ENCODE results near the gene DECR2. TPM values are rescaled to one million over a fixed set of nuclear protein-coding genes. Genes with fewer than 3 reads are reported as not detected.
"Not testable (repeated sequence)": the region's sequence is repeated elsewhere in the genome, so short reads cannot be mapped to it uniquely, and the experiment has no call there.

The DECR2 gene
- total RNA-seq, 2 donors from 2014 or later = 12.0 to 12.7 TPM

DNA sequence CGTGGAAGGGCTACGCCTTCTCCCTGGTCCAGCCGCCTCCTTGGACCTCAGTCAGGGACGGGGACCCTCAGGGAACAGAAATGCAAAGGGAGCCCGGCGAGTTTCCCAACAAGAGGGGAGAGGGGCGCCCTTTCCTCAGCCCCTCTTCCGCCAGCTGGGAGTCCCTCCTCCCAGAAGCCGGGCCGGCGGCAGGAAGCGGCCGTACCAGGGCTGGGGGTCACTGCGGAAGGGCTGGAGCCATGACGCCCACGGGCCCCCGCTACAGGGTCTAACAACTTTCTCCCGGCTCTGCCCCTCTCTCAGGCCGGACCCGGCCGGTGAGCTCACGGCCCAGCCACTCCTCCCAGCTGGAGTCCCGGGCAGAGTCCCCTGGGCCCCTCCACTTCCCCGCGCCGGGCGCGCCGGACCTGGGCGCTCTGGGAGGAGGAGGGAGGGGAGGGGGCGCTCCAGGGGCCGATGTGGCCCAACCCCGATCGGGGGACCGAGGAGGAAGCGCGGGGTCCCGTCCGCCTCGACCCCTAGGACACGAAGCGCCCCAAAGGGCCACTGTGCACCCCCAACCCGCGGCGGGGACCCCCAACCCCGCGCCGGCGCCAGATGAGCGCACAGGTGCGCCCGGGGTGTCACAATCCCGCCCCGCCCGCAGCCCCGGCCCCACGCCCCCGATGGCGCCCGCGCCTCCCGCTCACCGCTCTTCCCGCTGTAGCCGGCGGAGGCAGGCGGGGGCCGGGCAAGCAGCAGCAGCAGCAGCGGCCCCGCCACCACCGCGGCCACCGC is 20.5 kb upstream of the DECR2 start:
- Mint-ChIP-seq H3K27ac (peak overlapping the region; percentile 78), H3K36me3 (ENCODE audit: low read depth) (no peaks in the 10 kb centered on the region), H3K9me3 (no peaks in the 10 kb centered on the region), H3K4me1 (peaks cover 6% of the 10 kb centered on the region), H3K27me3 (no peaks in the 10 kb centered on the region), H3K4me3 (peak overlapping the region; percentile 70)
- ATAC-seq (replicated peaks) = peak; percentile 50

DNA sequence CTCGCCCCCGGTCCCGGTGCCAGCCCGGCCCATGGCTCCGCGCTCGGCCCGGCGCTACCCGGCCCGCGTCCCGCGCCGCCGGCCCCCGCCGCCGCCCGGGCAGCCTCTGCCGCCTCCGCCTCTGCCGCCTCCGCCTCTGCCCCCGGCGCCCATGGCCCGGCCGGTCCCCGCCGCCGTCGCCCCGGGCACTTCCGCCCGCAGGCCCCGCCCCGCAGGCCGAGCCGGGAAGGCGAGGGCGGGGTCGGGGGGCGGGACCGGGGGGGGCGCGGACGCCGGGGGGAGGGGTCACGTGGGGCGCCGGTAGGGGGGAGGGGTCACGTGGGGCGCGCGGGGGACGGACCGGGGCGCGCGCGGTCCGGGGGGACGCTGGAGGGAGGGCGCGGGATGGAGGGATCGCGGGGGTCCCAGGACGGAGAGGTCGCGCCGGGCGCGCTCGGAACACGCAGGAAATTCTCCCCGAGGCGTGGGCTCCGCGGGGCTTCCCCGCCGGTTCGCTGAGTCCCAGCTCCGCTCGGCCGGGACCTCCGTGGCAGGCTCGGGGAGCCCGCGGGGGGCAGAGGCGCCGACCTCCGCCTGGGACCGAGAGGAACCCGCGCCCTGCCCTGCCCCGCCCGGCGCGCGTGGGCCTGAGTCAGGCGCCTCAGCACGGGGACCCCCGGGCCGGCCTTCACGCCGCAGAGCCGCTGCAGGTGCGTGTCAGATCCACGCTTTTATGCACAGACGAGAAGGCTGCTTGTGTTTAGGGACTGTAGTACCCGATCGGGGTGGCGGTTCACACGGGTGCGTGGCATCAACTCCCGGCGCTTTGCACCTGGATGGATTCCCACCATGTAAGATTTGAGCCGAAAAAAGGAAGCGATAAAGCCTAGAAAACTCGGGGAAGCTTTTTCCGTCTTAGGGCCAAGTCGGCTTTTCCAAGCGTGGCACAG is 19.6 kb upstream of the DECR2 start, which contains the start of gene PGAP6:
TSS of gene PGAP6 (minus strand) at position 190 of the 929 bp plus-strand sequence. CDS start at position 33, 157 bp downstream.
- no peaks in the 10 kb centered on the region for H3K27me3 Mint-ChIP-seq
- no peaks in the 10 kb centered on the region for H3K9me3 Mint-ChIP-seq
- H3K4me3 Mint-ChIP-seq = peak within 1 kb of the TSS; percentile 70
- H3K4me1 Mint-ChIP-seq = peaks cover 6% of the 10 kb centered on the region
- ATAC-seq (replicated peaks) = peak; percentile 68
- peak within 1 kb of the TSS; percentile 78 for H3K27ac Mint-ChIP-seq
- H3K36me3 Mint-ChIP-seq (ENCODE audit: low read depth) = no peaks in the 10 kb centered on the region

DNA sequence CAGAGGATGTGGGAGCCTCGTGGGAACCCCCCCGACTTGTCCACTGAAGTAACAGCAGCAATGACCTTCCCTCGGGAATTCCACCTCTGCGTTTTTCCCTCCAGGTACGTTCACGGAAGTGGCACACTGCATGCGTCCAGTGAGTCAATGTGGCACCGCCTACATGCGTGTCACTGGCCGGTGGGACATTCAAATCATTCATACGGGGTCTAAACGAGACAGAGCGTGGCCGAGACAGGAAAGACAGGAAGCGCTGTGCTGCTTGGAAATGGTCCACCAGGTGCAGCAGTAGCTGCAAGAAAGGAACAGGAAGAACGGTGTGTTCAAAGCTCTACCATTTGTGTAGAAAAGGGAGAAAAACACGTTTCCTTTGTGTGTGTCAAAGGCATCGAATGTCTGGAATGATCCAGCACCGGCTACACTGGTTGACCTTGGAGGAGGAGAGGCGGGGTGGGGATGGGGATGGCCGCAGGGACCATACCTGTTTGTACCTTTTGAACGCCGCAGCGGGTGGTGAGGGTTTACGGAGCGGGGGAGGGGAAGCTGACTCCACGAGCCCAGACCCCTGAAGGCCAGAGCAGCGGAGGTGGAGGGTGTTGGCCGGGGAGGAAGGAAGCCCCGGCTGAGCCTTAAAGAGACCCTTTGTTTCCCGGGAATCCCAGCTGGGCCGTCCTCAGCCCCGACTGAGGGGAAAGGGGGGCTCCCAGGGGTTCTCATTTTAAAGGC is 18.2 kb upstream of the DECR2 start:
- peak; percentile 68 for ATAC-seq (replicated peaks)
- H3K4me1 Mint-ChIP-seq = peaks cover 6% of the 10 kb centered on the region
- no peaks in the 10 kb centered on the region for H3K9me3 Mint-ChIP-seq
- H3K36me3 Mint-ChIP-seq (ENCODE audit: low read depth) = no peaks in the 10 kb centered on the region
- peak overlapping the region; percentile 65 for H3K27ac Mint-ChIP-seq
- no peaks in the 10 kb centered on the region for H3K27me3 Mint-ChIP-seq
- peak overlapping the region; percentile 70 for H3K4me3 Mint-ChIP-seq

DNA sequence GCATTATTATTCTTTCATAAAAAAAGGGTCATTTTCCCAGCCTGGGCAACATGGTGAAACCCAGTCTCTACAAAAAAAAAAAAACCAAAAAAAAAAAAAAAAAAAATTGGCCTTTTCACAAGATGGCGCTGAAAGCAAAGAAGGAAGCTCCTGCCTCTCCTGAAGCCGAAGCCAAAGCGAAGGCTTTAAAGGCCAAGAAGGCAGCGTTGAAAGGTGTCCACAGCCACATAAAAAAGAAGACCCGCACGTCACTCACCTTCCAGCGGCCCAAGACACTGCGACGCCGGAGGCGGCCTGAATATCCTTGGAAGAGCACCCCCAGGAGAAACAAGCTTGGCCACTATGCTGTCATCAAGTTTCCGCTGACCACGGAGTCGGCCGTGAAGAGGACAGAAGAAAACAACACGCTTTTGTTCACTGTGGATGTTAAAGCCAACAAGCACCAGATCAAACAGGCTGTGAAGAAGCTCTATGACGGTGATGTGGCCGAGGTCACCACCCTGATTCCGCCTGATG is 15.0 kb upstream of the DECR2 start:
- no peak for ATAC-seq (replicated peaks)
- H3K4me3 Mint-ChIP-seq = no peak overlapping the region
- no peak overlapping the region for H3K27ac Mint-ChIP-seq
- H3K27me3 Mint-ChIP-seq = no peaks in the 10 kb centered on the region
- no peaks in the 10 kb centered on the region for H3K36me3 Mint-ChIP-seq (ENCODE audit: low read depth)
- peaks cover 7% of the 10 kb centered on the region for H3K4me1 Mint-ChIP-seq
- H3K9me3 Mint-ChIP-seq = no peaks in the 10 kb centered on the region

DNA sequence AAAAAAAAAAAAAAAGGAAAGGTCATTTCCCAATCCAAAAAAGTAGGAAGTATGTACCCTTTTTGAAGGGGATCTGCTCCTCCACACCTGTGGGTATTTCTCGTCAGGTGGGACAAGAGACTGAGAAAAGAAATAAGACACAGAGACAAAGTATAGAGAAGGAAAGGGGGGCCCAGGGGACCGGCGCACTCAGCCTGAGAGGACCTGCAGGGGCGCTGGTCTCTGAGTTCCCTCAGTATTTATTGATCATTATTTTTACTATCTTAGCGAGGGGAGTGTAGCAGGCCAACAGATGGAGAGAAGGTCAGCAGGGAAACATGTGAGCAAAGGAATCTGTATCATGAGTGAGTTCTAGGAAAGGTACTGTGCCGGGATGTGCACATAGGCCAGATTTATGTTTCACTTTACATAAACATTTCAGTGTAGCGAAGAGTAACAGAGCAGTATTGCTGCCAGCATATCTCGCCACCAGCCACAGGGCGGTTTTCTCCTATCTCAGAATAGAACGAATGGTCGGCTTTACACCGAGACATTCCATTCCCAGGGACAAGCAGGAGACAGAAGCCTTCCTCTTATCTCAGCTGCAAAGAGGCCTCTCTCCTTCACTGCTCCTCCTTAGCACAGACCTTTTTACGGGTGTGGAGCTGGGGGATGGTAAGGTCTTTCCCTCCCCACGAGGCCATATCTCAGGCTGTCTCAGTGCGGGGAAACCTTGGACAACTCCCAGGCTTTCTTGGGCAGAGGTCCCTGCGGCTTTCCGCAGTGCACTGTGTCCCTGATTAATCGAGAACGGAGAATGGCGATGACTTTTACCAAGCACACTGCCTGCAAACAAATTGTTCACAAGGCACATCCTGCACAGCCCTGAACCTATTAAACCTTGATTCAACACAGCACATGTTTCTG is 13.7 kb upstream of the DECR2 start:
- not testable (repeated sequence) for ATAC-seq (replicated peaks); H3K27ac Mint-ChIP-seq; H3K9me3 Mint-ChIP-seq; H3K4me3 Mint-ChIP-seq; H3K36me3 Mint-ChIP-seq (ENCODE audit: low read depth); H3K27me3 Mint-ChIP-seq
- peaks cover 12% of the 10 kb centered on the region for H3K4me1 Mint-ChIP-seq

DNA sequence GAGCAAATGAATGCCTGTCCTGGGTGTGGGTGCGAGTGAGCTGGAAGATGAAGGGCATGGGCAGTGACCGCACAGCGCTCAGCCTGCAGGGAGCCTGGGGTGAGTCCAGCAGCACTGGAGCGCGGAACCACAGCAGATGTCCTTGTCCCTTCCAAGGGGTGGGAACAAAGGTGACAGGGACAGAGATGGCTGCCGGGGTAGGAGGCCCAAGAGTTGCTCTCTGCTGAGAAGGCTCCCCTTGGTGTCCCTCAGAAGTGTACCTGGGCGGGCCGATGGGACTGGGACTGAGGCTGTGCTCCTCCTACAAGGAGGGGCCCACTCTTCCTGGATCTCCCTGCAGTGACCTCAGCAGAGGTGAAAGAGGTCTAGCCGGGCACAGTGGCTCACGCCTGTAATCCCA is 12.3 kb upstream of the DECR2 start:
- no peak overlapping the region for H3K4me3 Mint-ChIP-seq
- peaks cover 6% of the 10 kb centered on the region for H3K4me1 Mint-ChIP-seq
- H3K27me3 Mint-ChIP-seq = no peaks in the 10 kb centered on the region

DNA sequence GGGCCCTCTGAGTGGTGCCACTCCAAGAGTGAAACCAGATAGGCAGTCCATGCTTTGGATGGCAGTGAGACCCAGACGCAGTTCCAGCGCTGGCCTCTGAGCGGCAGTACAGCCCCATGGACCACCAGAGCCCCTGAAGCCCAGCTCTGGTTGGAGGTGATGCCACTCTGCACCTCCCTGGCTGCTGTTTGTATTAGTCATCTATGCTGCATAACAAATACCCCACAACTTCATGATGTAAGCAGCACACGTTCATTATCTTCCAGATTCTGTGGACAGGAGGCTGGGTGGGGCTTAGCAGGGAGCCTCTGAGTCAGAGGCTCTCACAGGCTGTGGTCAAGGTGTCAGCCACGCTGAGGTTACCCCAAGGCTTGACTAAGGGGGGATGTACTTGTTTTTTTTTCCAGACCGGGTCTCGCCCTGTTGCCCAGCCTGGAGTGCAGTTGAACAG is 9.8 kb upstream of the DECR2 start:
- Mint-ChIP-seq H3K27ac (peak overlapping the region; percentile 47), H3K4me3 (no peak overlapping the region), H3K4me1 (peaks cover 6% of the 10 kb centered on the region), H3K27me3 (no peaks in the 10 kb centered on the region), H3K9me3 (no peaks in the 10 kb centered on the region), H3K36me3 (ENCODE audit: low read depth) (no peaks in the 10 kb centered on the region)
- ATAC-seq (replicated peaks) = peak; percentile 97

More for the DNA sequence above, 12.3 kb upstream of the DECR2 start:
- no peaks in the 10 kb centered on the region for H3K9me3 Mint-ChIP-seq
- no peak for ATAC-seq (replicated peaks)
- H3K27ac Mint-ChIP-seq = no peak overlapping the region
- H3K36me3 Mint-ChIP-seq (ENCODE audit: low read depth) = no peaks in the 10 kb centered on the region

DNA sequence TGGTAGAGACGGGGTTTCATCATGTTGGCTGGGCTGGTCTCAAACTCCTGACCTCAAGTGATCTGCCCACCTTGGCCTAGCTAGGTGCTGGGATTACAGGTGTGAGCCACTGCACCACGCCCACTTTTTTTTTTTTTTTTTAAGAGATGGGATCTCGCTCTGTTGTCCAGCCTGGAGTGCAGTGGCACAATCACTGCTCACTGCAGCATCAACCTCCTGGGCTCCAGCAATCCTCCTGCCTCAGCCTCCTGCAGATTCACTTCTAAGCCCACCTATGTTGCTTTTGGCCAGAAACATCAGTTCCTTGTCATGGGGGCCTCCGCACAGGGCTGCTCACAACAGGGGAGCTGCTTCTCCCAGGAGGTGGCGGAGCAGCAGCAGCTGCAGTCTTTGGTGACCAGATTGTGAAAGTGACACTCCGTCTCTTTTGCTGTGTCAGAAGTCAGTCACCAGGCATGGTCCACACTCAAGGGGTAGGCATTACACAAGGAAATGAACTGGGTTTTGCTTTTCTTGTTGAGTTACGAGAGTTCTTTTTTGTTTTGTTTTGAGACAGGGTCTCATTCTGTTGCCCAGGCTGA is 9.1 kb upstream of the DECR2 start:
- Mint-ChIP-seq H3K27ac (peak overlapping the region; percentile 47), H3K4me1 (peaks cover 6% of the 10 kb centered on the region), H3K36me3 (ENCODE audit: low read depth) (no peaks in the 10 kb centered on the region), H3K9me3 (no peaks in the 10 kb centered on the region), H3K27me3 (no peaks in the 10 kb centered on the region), H3K4me3 (no peak overlapping the region)
- ATAC-seq (replicated peaks) = peak; percentile 28

DNA sequence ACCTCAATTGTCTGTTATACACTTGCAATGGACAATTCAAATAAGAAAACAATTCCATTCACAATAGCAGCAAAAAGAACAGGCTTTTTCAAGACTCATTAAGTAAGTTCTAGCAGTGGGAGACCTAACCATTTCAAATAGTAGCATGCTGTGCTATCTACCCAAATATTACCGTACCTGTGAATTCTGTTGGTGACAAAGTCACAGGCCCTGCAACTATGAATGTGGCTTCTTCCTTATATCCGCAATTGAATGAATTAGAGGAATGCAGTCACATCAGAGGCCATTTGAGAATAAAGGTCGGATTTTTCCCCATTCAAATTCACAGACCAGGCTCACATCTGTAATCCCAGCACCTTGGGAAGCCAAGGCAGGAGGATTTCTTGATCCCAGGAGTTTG is 5.5 kb upstream of the DECR2 start:
- peaks cover 10% of the 10 kb centered on the region for H3K4me1 Mint-ChIP-seq
- H3K36me3 Mint-ChIP-seq (ENCODE audit: low read depth) = no peaks in the 10 kb centered on the region
- no peaks in the 10 kb centered on the region for H3K27me3 Mint-ChIP-seq
- peak overlapping the region; percentile 75 for H3K4me3 Mint-ChIP-seq
- H3K27ac Mint-ChIP-seq = no peak overlapping the region
- no peak for ATAC-seq (replicated peaks)
- H3K9me3 Mint-ChIP-seq = no peaks in the 10 kb centered on the region

DNA sequence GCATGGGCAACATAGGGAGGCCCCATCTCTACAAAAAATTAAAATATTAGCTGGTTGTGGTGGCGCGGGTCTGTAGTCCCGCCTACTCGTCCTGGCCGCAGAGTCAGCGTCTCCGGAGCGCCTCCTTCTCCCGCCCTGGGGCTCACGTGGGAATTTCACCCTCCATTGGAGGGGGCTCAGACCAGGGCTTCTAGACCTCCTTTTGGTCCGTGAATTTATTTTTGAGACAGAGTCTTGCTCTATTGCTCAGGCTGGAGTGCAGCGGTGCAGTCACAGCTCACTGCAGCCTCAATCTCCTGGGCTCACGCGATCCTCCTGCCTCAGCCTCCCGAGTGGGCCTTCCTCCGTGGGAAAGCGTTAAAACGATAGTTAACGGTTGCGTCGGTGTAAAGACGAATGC is 5.1 kb upstream of the DECR2 start:
- ATAC-seq (replicated peaks) = no peak
- H3K27me3 Mint-ChIP-seq = no peaks in the 10 kb centered on the region
- H3K36me3 Mint-ChIP-seq (ENCODE audit: low read depth) = no peaks in the 10 kb centered on the region
- H3K4me3 Mint-ChIP-seq = peak overlapping the region; percentile 75
- peak overlapping the region; percentile 36 for H3K27ac Mint-ChIP-seq
- H3K4me1 Mint-ChIP-seq = peaks cover 10% of the 10 kb centered on the region
- H3K9me3 Mint-ChIP-seq = no peaks in the 10 kb centered on the region

DNA sequence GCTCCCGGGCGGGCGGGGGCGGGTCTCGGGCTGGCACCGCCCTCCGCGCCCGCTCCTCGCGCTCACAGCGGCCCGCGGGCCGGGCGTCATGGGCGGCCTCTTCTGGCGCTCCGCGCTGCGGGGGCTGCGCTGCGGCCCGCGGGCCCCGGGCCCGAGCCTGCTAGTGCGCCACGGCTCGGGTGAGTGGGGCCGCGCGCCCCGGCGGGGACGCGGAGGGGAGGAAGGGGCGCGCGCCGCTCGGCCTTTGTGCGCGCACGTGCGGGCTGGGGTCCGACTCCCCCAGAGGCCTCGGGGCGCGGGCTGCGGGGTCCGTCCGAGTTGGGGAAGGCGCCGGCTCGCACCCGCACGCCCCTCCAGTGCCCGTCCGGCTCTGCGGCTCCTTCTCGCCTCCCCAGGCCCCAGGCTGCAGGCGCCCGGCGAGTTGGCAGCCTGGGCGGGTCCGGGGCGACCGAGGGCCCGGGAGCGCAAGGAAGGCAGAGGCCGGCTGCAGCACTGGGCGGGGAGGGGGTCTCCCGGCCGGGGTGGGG is 4.5 kb upstream of the DECR2 start, which contains the start of gene NME4:
TSS of gene NME4 (plus strand) at position 65 of the 527 bp plus-strand sequence. CDS start at position 89, 24 bp downstream.
- Mint-ChIP-seq H3K27me3 (no peaks in the 10 kb centered on the region), H3K4me3 (peak within 1 kb of the TSS; percentile 75), H3K36me3 (ENCODE audit: low read depth) (no peaks in the 10 kb centered on the region), H3K27ac (peak within 1 kb of the TSS; percentile 36), H3K9me3 (no peaks in the 10 kb centered on the region), H3K4me1 (peaks cover 5% of the 10 kb centered on the region)
- no peak for ATAC-seq (replicated peaks)

DNA sequence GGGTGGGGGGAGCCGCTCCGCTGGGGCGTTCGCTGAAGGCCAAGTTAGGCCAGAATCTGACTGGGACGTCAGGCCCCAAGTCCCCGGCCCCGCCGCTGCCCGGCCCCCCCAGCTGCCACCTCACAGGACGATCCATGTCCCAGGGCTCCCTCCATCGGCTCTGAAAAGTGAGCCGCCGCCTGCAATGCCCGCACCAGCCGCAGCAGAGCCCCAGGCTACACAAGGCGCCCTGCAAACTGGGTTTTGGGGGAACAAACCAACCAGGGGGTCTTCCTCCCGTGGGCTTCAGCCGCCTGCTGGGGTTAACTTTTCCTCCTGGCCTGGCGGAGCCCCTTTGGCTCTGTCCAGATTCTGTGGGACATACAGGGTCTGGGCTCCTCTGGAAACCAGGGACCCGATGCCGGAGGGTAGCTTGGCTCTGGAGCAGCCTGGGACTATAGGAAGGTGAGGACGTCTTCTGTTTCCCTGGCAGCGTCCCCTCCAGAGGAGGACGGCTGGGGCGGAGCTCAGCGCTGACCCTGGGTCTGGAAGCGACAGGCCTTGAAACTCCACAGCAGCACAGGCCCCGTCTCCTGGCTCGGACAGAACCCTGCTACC is 3.9 kb upstream of the DECR2 start:
- Mint-ChIP-seq H3K4me3 (peak overlapping the region; percentile 53), H3K27me3 (no peaks in the 10 kb centered on the region), H3K27ac (peak overlapping the region; percentile 28), H3K4me1 (peaks cover 5% of the 10 kb centered on the region), H3K36me3 (ENCODE audit: low read depth) (no peaks in the 10 kb centered on the region), H3K9me3 (no peaks in the 10 kb centered on the region)
- no peak for ATAC-seq (replicated peaks)
